HG03060 (cell line): ENCODE results near the gene ANKRD10.

Source experiments
- ATAC-seq: cut with Tn5 transposase; IDR thresholded peaks from one replicate; pipeline ENCODE4 v1.9.1; 2021; ENCODE audit warnings: low read depth, moderate number of reproducible peaks; ENCODE audit not compliant: unreplicated experiment

Gene ANKRD10

GRCh38 chr13:110945928-110946570 lies 31.2 kb upstream of the ANKRD10 start:
- no peak for ATAC-seq

- ATAC-seq = no peak
Measured at GRCh38 chr13:110944968-110945927, 30.4 kb upstream of the ANKRD10 start.

DNA sequence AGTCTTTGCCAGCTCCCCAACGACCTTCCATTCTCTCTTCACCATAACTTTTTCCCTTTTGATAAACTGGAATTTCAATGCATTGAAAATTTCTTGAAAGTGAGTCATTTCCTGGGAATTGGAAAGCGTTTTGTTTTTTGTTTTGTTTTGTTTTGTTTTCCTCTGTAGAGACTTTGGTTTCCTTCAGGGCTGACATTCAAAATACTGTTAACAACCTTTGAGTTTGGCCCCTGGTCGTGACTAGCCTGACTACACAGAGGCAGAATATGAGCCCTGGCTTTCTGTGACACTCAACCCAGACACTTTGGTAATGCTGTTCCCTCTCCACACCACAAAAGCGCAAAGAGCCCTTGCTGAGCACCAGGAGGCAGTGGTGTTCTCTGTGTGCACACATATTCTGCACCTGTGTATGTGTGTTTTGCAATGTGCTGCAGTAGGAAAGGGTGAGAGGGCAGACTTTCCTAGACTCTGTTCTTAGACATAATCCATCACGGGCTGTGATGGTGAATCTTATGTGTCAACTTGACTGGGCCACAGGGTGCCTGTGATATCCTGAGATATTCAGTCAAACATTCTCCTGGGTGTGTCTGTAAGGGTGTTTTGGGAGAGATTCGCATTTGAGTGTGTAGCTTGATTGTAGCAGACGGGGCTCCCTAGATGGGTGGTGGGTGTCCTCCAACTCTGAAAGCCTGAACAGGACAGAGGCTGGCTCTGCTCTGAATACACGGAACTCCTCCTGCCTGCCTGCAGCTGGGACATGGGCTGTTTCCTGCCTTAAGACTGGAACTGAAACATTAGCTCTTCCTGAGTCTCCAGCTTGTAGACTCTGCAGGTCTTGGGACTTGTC lies 29.5 kb upstream of the ANKRD10 start:
- ATAC-seq = peak; percentile 63

DNA sequence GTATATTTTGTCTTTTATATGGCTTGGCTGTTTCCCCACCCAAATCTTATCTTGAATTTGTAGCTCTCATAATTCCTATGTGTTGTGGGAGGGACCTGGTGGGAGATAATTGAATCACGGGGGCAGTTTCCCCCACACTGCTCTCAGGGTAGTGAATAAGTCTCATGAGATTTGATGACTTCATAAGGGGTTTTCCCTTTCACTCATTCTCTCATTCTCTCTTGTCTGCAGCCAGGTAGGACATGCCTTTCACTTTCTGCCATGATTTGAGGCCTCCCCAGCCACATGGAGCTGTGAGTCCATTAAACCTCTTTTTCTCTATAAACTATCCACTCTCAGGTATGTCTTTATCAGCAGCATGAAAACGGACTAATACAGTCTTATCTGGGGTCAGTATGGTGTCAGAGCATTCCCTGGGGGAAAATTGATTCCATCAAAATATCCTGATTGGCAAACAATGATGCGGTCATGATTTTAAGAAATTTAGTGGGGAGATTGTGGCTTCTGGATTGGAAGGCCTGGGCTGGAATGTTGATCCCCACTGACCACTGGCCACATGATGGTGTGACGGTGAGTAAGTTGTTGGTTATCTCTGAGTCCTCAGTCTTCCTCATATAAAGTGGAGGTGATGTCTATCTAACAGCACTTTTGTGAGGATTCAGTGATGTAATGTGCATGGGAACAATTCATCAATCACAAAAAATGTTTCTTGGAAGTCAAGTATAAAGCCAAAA lies 27.5 kb upstream of the ANKRD10 start:
- peak; percentile 70 for ATAC-seq

DNA sequence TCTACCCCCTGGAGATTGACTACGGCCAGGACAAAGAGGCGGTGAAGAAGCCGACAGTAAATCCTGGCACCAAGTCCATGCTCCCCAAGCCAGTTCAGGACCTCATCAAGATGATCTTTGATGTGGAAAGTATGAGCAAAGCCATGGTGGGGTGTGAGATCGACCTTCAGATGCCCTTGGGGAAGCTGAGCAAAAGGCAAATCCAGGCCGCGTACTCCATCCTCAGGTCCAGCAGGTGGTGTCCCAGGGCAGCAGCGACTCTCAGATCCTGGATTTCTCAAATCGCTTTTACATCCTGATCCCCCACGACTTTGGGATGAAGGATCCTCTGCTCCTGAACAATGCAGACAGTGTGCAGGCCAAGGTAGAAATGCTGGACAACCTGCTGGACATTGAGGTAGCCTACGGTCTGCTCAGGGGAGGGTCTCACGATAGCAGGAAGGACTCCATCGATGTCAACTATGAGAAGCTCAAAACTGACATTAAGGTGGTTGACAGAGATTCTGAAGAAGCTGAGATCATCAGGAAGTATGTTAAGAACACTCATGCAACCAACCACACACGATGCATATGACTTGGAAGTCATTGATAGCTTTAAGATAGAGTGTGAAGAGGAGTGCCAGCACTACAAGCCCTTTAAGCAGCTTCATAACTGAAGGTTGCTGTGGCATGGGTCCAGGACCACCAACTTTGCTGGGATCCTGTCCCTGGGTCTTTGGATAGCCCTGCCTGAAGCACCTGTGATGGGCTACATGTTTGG lies 24.0 kb upstream of the ANKRD10 start:
- ATAC-seq = no peak

GRCh38 chr13:110937511-110938285 lies 22.8 kb upstream of the ANKRD10 start:
- no peak for ATAC-seq

DNA sequence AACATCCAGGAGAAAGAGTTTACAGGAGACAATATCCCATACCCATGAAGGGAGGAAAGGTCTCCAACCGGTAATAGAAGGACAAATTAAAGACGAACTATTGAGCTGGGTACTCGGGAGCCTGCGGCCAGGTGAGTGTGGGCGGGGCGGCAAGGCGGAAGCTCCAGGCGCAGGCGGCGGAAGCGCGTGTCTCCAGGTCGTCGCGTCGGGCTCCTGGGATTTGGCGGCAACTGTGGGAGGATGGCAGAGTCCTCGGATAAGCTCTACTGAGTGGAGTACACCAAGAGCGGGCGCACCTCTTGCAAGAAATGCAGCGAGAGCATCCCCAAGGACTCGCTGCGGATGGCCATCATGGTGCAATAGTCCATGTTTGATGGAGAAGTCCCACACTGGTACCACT lies 21.6 kb upstream of the ANKRD10 start:
- ATAC-seq = no peak

DNA sequence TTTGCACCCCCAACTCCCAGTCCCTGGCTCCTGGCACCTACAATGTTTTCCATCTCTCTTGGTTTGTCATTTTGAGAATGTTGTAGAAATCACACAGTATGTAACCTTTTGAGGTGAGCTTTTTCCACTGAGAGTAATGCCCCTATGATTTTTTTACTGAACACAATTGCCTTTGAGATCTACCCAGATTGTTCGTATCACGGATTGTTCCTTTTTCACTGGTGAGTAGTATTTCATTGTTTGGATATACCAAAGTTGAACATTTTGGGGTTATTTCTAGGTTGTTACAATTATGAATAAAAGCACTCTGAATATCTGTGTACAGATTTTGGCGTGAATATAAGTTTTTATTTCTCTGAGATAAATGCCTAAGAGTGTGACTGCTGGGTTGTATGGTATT lies 17.7 kb upstream of the ANKRD10 start:
- ATAC-seq = no peak

DNA sequence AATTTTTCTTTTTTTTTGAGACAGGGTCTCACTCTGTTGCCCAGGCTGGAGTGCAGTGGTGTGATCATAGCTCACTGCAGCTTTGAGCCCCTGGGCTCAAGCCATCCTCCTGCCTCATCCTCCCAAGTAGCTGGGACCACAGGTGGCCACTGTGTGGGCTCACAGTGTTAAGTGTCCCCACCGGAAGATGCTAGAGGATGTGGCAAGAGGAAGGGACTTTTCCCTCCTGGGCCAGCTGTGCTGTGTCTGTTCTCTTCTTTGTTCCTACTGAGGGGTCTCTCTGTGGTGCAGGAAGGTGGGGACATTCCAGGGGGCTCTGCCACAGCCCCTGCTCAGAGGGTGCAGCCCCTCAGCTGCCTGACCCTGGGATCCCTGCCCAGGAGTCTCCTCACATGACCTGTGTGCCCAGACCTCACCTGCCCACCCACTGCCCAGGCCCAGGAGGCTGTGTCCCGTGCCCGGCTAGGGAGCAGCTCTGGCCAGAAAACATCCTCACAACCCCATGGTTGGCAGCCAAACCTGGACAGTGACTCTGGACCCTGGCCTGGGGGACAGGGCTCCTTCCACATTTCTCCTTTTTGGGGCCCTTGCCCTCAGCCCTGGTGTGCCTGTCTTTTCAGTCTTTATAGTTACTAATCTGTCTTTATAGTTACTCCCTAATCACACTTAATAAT lies 14.4 kb upstream of the ANKRD10 start:
- no peak for ATAC-seq

DNA sequence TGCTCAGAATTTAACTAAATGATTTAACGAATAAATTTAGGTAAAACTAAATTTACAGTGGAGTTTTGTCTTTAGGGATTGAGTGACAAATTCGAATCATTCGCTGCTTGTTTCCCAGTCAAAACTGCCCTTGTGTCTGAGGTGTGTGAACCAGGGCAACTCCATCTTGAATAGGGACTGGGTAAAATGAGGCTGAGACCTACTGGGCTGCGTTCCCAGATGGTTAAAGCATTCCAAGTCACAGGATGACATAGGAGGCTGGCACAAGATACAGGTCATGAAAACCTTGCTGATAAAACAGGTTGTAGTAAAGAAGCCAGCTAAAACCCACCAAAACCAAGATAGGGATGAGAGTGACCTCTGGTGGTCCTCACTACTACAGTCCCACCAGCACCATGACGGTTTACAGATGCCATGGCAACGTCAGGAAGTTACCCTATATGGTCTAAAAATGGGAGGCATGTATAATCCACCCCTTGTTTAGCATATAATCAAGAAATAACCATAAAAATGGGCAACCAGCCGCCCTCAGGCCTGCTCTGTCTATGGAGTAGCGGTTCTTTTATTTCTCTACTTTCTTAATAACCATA lies 10.2 kb upstream of the ANKRD10 start:
- no peak for ATAC-seq

GRCh38 chr13:110924639-110924934 lies 9.7 kb upstream of the ANKRD10 start:
- no peak for ATAC-seq

- no peak for ATAC-seq
Measured at GRCh38 chr13:110923777-110924638, 9.1 kb upstream of the ANKRD10 start.

- no peak for ATAC-seq
Measured at GRCh38 chr13:110923086-110923485, 8.2 kb upstream of the ANKRD10 start.

DNA sequence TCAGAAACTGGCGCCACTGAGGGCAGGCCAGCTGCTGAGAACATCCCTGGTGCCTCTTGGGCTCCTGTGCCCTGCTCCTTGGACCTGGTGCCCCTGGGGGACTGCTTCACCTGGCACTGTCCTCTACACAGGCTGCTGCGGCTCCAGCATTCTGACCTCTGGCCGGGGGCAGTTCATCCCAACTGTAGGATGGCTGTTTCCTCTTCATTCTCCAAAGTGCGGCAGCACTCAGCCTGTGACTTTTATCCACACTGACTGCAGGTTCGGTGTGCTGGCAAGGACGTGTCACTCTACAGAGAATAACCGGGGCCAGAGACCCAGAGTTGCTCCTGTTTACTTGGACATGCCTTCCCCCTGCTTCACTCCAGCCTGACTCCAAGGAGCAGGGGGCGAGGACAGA lies 7.6 kb upstream of the ANKRD10 start:
- no peak for ATAC-seq

- ATAC-seq = no peak
Measured at GRCh38 chr13:110921695-110922094, 6.8 kb upstream of the ANKRD10 start.

DNA sequence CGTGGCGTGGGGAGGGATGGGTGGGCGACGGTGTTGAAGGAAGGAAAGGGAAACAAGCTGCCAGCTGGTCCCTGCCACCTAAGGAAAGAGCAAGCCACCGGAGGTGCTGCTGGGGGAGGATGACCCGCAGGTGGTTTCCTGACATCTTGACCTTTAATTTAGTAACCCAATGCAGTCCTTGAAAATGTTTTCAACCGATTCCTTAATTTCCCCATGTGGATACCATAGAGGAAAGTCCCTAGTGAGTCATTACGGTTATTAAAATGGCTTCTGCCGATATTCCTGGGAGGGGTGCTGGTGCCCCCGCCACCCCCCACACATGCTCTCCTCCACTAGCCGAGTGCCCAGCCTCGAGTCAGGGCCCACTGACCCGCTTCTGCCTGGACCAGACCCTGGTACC lies 6.3 kb upstream of the ANKRD10 start:
- ATAC-seq = no peak

- ATAC-seq = no peak
Measured at GRCh38 chr13:110920038-110920437, 5.2 kb upstream of the ANKRD10 start.
